SK-N-SH treated with all-trans-retinoic acid at 6 μM for 48 hours (cell line): ENCODE results near the gene HMGB3.

Experiments
- ARNTL ChIP-seq: fragments of 450-650 bp; formaldehyde crosslinking; IDR thresholded peaks from 2 replicates; pipeline ENCODE4 v1.5.0; 2020; ENCODE audit warnings: low read depth, mild to moderate bottlenecking, moderate library complexity, borderline replicate concordance
- ESRRG ChIP-seq: fragments of 250-450 bp; sonication (Bioruptor Pico); IDR thresholded peaks from 2 replicates; pipeline ENCODE4 v1.6.1; 2021; ENCODE audit warnings: mild to moderate bottlenecking
- ISL1 ChIP-seq: fragments of 250-450 bp; sonication (Bioruptor Pico); IDR thresholded peaks from 2 replicates; pipeline ENCODE4 v2.1.2; 2022; ENCODE audit warnings: mild to moderate bottlenecking, moderate library complexity
- PATZ1 ChIP-seq: fragments of 250-450 bp; sonication (Bioruptor Pico); IDR thresholded peaks from 2 replicates; pipeline ENCODE4 v1.8.0; 2020; ENCODE audit warnings: mild to moderate bottlenecking, moderate library complexity, borderline replicate concordance
- POU6F1 ChIP-seq: fragments of 250-450 bp; sonication (Bioruptor Pico); IDR thresholded peaks from 2 replicates; pipeline ENCODE4 v1.8.0; 2021; ENCODE audit warnings: low read depth, mild to moderate bottlenecking, moderate library complexity, borderline replicate concordance
- RARB ChIP-seq: fragments of 250-450 bp; sonication (Bioruptor Pico); IDR thresholded peaks from 2 replicates; pipeline ENCODE4 v1.8.0; 2021; ENCODE audit warnings: mild to moderate bottlenecking, moderate library complexity
- TCF4 ChIP-seq: fragments of 250-450 bp; sonication (Bioruptor Pico); IDR thresholded peaks from 2 replicates; pipeline ENCODE4 v1.8.0; 2021; ENCODE audit warnings: mild to moderate bottlenecking, moderate library complexity, borderline replicate concordance
- TOX ChIP-seq: fragments of 250-450 bp; sonication (Bioruptor Pico); IDR thresholded peaks from 2 replicates; pipeline ENCODE4 v1.8.0; 2021; ENCODE audit warnings: mild to moderate bottlenecking, moderate library complexity, borderline replicate concordance
- ZFP3 ChIP-seq: fragments of 250-450 bp; sonication (Bioruptor Pico); IDR thresholded peaks from 2 replicates; pipeline ENCODE4 v1.5.0; 2020; ENCODE audit warnings: mild to moderate bottlenecking, moderate library complexity
- ZFP30 ChIP-seq: fragments of 450-650 bp; formaldehyde crosslinking; IDR thresholded peaks from 2 replicates; pipeline ENCODE4 v1.5.0; 2022; ENCODE audit warnings: mild to moderate bottlenecking, moderate library complexity
- ZNF70 ChIP-seq: fragments of 450-650 bp; formaldehyde crosslinking; IDR thresholded peaks from 2 replicates; pipeline ENCODE4 v1.5.0; 2020; ENCODE audit warnings: mild to moderate bottlenecking, moderate library complexity
- TF ChIP-seq, protein P1 (sequence below): fragments of 250-450 bp; sonication (Bioruptor Pico); IDR thresholded peaks from 2 replicates; pipeline ENCODE4 v1.5.1; 2021; ENCODE audit warnings: mild to moderate bottlenecking, moderate library complexity
- TF ChIP-seq, protein P2 (sequence below): fragments of 250-450 bp; sonication (Bioruptor Pico); IDR thresholded peaks from 2 replicates; pipeline ENCODE4 v1.5.1; 2020; ENCODE audit warnings: low read depth, mild to moderate bottlenecking, moderate library complexity

- TF ChIP-seq TOX (CRISPR knock-in tag) = no peak
- TF ChIP-seq, protein P1, sequence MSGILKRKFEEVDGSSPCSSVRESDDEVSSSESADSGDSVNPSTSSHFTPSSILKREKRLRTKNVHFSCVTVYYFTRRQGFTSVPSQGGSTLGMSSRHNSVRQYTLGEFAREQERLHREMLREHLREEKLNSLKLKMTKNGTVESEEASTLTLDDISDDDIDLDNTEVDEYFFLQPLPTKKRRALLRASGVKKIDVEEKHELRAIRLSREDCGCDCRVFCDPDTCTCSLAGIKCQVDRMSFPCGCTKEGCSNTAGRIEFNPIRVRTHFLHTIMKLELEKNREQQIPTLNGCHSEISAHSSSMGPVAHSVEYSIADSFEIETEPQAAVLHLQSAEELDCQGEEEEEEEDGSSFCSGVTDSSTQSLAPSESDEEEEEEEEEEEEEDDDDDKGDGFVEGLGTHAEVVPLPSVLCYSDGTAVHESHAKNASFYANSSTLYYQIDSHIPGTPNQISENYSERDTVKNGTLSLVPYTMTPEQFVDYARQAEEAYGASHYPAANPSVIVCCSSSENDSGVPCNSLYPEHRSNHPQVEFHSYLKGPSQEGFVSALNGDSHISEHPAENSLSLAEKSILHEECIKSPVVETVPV (CRISPR knock-in tag) = no peak
- TF ChIP-seq TCF4 = no peak
- TF ChIP-seq PATZ1 (CRISPR knock-in tag) = no peak
- TF ChIP-seq RARB (CRISPR knock-in tag) = no peak
- TF ChIP-seq POU6F1 (CRISPR knock-in tag) = no peak
- TF ChIP-seq, protein P2, sequence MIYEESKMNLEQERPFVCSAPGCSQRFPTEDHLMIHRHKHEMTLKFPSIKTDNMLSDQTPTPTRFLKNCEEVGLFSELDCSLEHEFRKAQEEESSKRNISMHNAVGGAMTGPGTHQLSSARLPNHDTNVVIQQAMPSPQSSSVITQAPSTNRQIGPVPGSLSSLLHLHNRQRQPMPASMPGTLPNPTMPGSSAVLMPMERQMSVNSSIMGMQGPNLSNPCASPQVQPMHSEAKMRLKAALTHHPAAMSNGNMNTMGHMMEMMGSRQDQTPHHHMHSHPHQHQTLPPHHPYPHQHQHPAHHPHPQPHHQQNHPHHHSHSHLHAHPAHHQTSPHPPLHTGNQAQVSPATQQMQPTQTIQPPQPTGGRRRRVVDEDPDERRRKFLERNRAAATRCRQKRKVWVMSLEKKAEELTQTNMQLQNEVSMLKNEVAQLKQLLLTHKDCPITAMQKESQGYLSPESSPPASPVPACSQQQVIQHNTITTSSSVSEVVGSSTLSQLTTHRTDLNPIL (CRISPR knock-in tag) = no peak
- no peak for TF ChIP-seq ZFP3 (CRISPR knock-in tag)
- no peak for TF ChIP-seq ESRRG (CRISPR knock-in tag)
- TF ChIP-seq ZNF70 = no peak
- no peak for TF ChIP-seq ISL1 (CRISPR knock-in tag)
- no peak for TF ChIP-seq ARNTL (CRISPR knock-in tag)
- TF ChIP-seq ZFP30 (CRISPR knock-in tag) = no peak
Measured at GRCh38 chrX:150966235-150966634, 16.9 kb upstream of the HMGB3 start.
